ENCODE results near the gene ATP6V1B1. TPM values are rescaled to one million over a fixed set of nuclear protein-coding genes. Genes with fewer than 3 reads are reported as not detected.

Gene ATP6V1B1
- total and polyA plus RNA-seq, 2 of the 4 experiments (the other 2 are of a cell fraction) = 1.3 TPM; not detected in 1

DNA sequence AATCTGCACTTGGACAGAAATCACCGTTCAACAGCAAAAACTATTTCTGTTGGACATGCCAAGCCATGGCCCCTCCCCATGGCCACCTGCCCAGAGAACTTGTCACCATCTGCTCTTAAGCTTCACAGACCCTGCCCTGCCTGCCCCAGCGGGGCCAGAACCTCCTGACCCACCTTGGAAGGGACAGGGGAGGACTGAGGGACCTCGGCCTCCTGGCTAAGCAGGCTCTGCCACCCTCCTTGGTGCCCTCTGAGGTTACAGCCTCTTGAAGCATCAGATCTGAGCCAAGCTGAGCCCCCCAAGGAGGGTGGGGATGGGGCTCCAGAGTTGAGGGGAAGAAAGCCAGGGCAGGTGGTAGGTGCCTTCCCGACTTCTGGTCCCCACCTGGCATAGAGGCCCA is 52.5 kb downstream of the ATP6V1B1 start:
- ATAC-seq (ENCODE audit: low read depth) (no peak), DNase-seq (no peak)
- Histone ChIP-seq H3K18ac (ENCODE audit: low read depth, low read length) (no peak overlapping the region), H3K9me1 (ENCODE audit: insufficient read depth, low read length) (peaks cover 4% of the 10 kb centered on the region; the same call in 1 of the 2 replicates), H2AK9ac (replicated peaks; ENCODE audit: low read depth, low read length, poor library complexity) (no peak overlapping the region), H3K9ac (ENCODE audit: low read depth, low read length) (no peak overlapping the region), H3K4me3 (ENCODE audit: insufficient read depth, low read depth, low read length) (no peak overlapping the region), H4K8ac (ENCODE audit: low read depth in 2 of 2, low read length in 2 of 2) (no peak overlapping the region), H3K36me3 (ENCODE audit: control insufficient read depth, insufficient read depth, low read length) (peaks cover 48% of the 10 kb centered on the region), H4K5ac (ENCODE audit: low read depth, low read length) (no peak overlapping the region), H3K4ac (ENCODE audit: low read depth, low read length) (no peak overlapping the region), H2BK20ac (ENCODE audit: low read depth, low read length) (no peak overlapping the region), H3K23ac (ENCODE audit: low read depth, low read length) (no peak overlapping the region), H3K79me1 (ENCODE audit: low read depth in 1 of 2, low read length in 2 of 2) (peaks cover 9 to 17% of the 10 kb centered on the region in 2 experiments), H2AFZ (replicated peaks; ENCODE audit: low read length, poor library complexity) (no peak overlapping the region), H2BK15ac (ENCODE audit: low read depth, low read length) (no peak overlapping the region), H4K20me1 (ENCODE audit: insufficient read depth, low read length) (peaks cover 15% of the 10 kb centered on the region), H2AK5ac (ENCODE audit: low read depth, low read length) (no peak overlapping the region), H4K91ac (ENCODE audit: insufficient read depth, low read depth, low read length) (no peak overlapping the region), H3K27ac (ENCODE audit: insufficient read depth, low read length) (no peak overlapping the region), H3K56ac (ENCODE audit: extremely low read depth, insufficient read depth, low read length) (no peak overlapping the region), H3K4me1 (ENCODE audit: control insufficient read depth, insufficient read depth, low read length) (peaks cover 3% of the 10 kb centered on the region; the same call in 1 of the 2 replicates), H2BK120ac (ENCODE audit: low read depth, low read length) (no peak overlapping the region), H3K4me2 (ENCODE audit: low read depth, low read length) (no peak overlapping the region), H3K14ac (replicated peaks; ENCODE audit: low read depth, low read length) (no peak overlapping the region), H3K27me3 (ENCODE audit: control insufficient read depth, insufficient read depth, low read length) (no peaks in the 10 kb centered on the region), H2BK5ac (ENCODE audit: low read depth, low read length, poor library complexity, severe bottlenecking) (no peak overlapping the region), H3K9me3 (ENCODE audit: control insufficient read depth, insufficient read depth, low read length) (no peaks in the 10 kb centered on the region)
- in situ Hi-C loops (cut with MboI; ENCODE audit: low sequenced_read_pairs) (loop anchor here (10.0 kb wide), 1 partner anchor 693 kb away; the partner anchor contains the start of gene SNRPG), dilution Hi-C loops (cut with HindIII; ENCODE audit: low sequenced_read_pairs, unreplicated experiment) (no loop called here), intact Hi-C loops (cut with micrococcal nuclease) (no loop called here)
- ChIA-PET CTCF (no interaction called here), POLR2A (ENCODE audit: unreplicated experiment) (no interaction called here)
- WGBS, 2 experiments (ENCODE audit: extremely low coverage in 2 of 2, insufficient read length in 1 of 2) = 25% methylated on average over 1 of the region's 4 CpGs; no CpG with 5 or more reads in 1 of the 2 experiments
- TF ChIP-seq MXI1 (IDR thresholded peaks at IDR 0.05; ENCODE audit: borderline replicate concordance, low read depth, low read length) (no peak), MAFK (IDR thresholded peaks at IDR 0.05; ENCODE audit: low read depth, low read length) (no peak), FOS (IDR thresholded peaks at IDR 0.05; ENCODE audit: low read depth, low read length) (no peak), RAD21 (IDR thresholded peaks at IDR 0.05; ENCODE audit: low read length) (no peak), RCOR1 (IDR thresholded peaks at IDR 0.05; ENCODE audit: insufficient replicate concordance, low read length) (no peak), RFX5 (IDR thresholded peaks at IDR 0.05; ENCODE audit: low read depth, low read length) (no peak), BHLHE40 (IDR thresholded peaks at IDR 0.05; ENCODE audit: low read depth, low read length) (no peak), CHD1 (IDR thresholded peaks at IDR 0.05; ENCODE audit: low read depth, low read length) (no peak), SMC3 (IDR thresholded peaks at IDR 0.05; ENCODE audit: low read depth, low read length) (no peak), CEBPB (IDR thresholded peaks at IDR 0.05; ENCODE audit: low read depth, low read length) (no peak), POLR2A (IDR thresholded peaks at IDR 0.05; ENCODE audit: low read depth, low read length) (no peak), MAZ (IDR thresholded peaks at IDR 0.05; ENCODE audit: borderline replicate concordance, low read depth, low read length) (no peak)
- TF ChIP-seq, protein P1, sequence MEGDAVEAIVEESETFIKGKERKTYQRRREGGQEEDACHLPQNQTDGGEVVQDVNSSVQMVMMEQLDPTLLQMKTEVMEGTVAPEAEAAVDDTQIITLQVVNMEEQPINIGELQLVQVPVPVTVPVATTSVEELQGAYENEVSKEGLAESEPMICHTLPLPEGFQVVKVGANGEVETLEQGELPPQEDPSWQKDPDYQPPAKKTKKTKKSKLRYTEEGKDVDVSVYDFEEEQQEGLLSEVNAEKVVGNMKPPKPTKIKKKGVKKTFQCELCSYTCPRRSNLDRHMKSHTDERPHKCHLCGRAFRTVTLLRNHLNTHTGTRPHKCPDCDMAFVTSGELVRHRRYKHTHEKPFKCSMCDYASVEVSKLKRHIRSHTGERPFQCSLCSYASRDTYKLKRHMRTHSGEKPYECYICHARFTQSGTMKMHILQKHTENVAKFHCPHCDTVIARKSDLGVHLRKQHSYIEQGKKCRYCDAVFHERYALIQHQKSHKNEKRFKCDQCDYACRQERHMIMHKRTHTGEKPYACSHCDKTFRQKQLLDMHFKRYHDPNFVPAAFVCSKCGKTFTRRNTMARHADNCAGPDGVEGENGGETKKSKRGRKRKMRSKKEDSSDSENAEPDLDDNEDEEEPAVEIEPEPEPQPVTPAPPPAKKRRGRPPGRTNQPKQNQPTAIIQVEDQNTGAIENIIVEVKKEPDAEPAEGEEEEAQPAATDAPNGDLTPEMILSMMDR (conservative IDR thresholded peaks at IDR 0.05; ENCODE audit: low read depth, low read length) = no peak
- TF ChIP-seq, protein P2, sequence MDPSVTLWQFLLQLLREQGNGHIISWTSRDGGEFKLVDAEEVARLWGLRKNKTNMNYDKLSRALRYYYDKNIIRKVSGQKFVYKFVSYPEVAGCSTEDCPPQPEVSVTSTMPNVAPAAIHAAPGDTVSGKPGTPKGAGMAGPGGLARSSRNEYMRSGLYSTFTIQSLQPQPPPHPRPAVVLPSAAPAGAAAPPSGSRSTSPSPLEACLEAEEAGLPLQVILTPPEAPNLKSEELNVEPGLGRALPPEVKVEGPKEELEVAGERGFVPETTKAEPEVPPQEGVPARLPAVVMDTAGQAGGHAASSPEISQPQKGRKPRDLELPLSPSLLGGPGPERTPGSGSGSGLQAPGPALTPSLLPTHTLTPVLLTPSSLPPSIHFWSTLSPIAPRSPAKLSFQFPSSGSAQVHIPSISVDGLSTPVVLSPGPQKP (IDR thresholded peaks at IDR 0.05; ENCODE audit: borderline replicate concordance, low read depth, low read length) = no peak
- BruUV-seq (replicated peaks) = no TSS peak

Measured in IMR-90 (cell line).